Tibial nerve (tissue), 4 donors: ENCODE measurements around the gene LARP4.

ENCODE experiments used
- CTCF ChIP-seq, 5 experiments: fragments of 200-600 bp in 3 of 5; fragments of 450-650 bp in 2 of 5; sonication (generic) in 3 of 5; IDR thresholded peaks; one replicate each; pipeline ENCODE4 v1.5.1; 2016 to 2019; ENCODE audit warnings: antibody characterized with exemption in 5 of 5, mild to moderate bottlenecking in 3 of 5, moderate library complexity in 2 of 5
- EP300 ChIP-seq, 2 donors: sonication (generic); formaldehyde crosslinking; IDR thresholded peaks; one replicate each; pipeline ENCODE4 v1.6.1; 2017; ENCODE audit warnings: antibody characterized with exemption in 2 of 2, mild to moderate bottlenecking in 1 of 2

GRCh38 chr12:50508970-50509663, 108.4 kb downstream of the LARP4 start:
- TF ChIP-seq EP300 (IDR thresholded peaks at IDR 0.05) (no peak), CTCF (IDR thresholded peaks at IDR 0.05) (no peak)
